Activated CD4-positive, alpha-beta T cell treated with anti-CD3 and anti-CD28 coated beads, Interleukin-2, amount 50 U/mL, for 48 hours (primary cell): ENCODE measurements around the gene MYO7B.

ENCODE experiments used
- DNase-seq, 2 experiments: peaks; one replicate each; pipeline ENCODE4 v3.0.0-alpha.2; 2020

MYO7B gene

GRCh38 chr2:127683757-127684156, 148.3 kb downstream of the MYO7B start:
- no peak for DNase-seq

DNA sequence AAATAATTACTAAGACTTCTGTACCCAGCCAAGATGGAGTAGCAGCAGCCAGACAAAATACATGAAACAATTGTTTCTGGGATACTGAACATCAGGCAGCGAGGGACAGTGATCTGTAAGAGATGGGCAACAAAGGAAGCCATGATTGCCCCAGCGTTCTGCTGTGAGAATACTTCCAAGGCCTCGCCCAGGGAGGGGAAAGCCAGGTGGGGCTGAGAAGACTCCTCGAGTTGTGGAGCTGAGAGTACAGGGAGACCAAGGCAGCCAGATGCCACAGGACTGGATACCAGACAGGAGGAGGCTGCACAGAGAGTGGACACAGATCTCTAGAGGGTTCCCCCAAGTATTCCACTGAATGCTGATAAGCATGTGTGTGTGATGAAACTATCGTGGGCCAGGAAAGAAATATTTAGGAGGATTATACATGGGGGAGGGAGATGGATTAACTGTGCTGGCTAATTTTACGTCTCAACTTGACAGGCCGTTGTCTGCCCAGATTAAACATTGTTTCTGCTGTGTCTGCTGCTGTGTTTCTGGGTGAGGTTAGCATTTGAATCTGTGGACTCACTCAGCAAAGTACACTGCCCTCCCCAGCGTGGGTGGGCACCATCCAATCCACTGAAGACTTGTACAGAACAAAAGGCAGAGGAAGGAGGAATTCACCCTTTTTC, 150.1 kb downstream of the MYO7B start:
- DNase-seq, result no peak
